ENCODE measurements around the gene LRRN1. TPM values are rescaled to one million over a fixed set of nuclear protein-coding genes. Genes with fewer than 3 reads are reported as not detected.
"Not testable (repeated sequence)": the region's sequence is repeated elsewhere in the genome, so short reads cannot be mapped to it uniquely, and the experiment has no call there.

Gene LRRN1
- total RNA-seq, 2 experiments from 2014 or later, result not detected

DNA sequence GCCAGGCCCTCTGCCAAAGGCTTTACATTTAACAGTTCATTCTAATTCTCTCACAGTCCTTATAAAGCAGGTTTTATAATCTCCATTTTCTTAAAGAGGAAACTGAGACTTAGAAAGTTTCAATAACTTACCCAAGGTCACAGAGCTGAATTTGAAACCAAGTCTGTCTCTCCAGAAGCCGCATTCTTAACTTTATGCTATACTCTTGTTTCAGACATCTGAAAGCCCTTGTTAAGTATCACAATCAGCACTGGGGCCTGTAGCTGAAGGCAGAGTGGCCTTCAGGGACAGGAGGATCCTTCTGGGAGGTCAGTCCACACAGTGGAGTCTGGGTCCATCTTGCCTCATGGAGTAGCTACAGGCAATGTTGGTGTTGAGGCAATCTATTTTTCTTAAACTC, 27.9 kb downstream of the LRRN1 start:
- POLR2A ChIA-PET, result no interaction called here

DNA sequence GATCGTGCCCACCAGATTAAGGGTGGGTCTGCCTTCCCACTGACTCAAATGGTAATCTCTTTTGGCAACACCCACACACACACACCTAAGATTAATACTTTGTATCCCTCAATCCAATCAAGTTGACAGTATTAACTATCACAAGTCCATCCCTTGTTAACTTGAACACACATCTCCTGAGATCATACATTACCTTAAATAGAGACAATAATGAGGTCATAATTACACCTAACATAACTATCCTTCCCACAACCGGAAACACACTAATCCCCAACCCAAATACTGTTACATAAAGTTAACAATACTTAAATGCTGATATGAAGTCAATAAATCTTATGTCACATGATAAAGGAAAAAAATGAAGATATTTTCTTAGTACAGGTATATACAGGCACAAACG, 29.2 kb downstream of the LRRN1 start:
- H3K9me3 ChIP-seq (ENCODE audit: low read length); intact Hi-C loops (cut with micrococcal nuclease; ENCODE audit: unreplicated experiment); CTCF ChIA-PET (ENCODE audit: unreplicated experiment); H3K4me3 ChIP-seq (ENCODE audit: low read depth, low read length, poor library complexity, severe bottlenecking); DNase-seq (ENCODE audit: low spot score); H3K27ac ChIP-seq (ENCODE audit: low read depth, low read length, poor library complexity, severe bottlenecking); H3K9me2 ChIP-seq (ENCODE audit: insufficient read depth, low read length); H3K4me2 ChIP-seq (ENCODE audit: low read length); H2AFZ ChIP-seq (ENCODE audit: low read length); POLR2A ChIA-PET; BruUV-seq (replicated peaks); H3K79me2 ChIP-seq (ENCODE audit: insufficient read depth, low read depth, low read length); H3K36me3 ChIP-seq (ENCODE audit: insufficient read depth, low read length); H3K4me1 ChIP-seq (ENCODE audit: insufficient read depth, low read length, poor library complexity, severe bottlenecking); H4K20me1 ChIP-seq (ENCODE audit: insufficient read depth, low read length): not testable (repeated sequence)

More for the DNA sequence above, 27.9 kb downstream of the LRRN1 start:
- no peak overlapping the region for H3K4me3 ChIP-seq (ENCODE audit: low read depth, low read length, poor library complexity, severe bottlenecking)
- H3K27ac ChIP-seq (ENCODE audit: low read depth, low read length, poor library complexity, severe bottlenecking), result no peak overlapping the region
- H4K20me1 ChIP-seq (ENCODE audit: insufficient read depth, low read length), result no peaks in the 10 kb centered on the region
- TF ChIP-seq, protein P1, sequence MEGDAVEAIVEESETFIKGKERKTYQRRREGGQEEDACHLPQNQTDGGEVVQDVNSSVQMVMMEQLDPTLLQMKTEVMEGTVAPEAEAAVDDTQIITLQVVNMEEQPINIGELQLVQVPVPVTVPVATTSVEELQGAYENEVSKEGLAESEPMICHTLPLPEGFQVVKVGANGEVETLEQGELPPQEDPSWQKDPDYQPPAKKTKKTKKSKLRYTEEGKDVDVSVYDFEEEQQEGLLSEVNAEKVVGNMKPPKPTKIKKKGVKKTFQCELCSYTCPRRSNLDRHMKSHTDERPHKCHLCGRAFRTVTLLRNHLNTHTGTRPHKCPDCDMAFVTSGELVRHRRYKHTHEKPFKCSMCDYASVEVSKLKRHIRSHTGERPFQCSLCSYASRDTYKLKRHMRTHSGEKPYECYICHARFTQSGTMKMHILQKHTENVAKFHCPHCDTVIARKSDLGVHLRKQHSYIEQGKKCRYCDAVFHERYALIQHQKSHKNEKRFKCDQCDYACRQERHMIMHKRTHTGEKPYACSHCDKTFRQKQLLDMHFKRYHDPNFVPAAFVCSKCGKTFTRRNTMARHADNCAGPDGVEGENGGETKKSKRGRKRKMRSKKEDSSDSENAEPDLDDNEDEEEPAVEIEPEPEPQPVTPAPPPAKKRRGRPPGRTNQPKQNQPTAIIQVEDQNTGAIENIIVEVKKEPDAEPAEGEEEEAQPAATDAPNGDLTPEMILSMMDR (conservative IDR thresholded peaks at IDR 0.05; ENCODE audit: low read length), result no peak
- TF ChIP-seq EZH2phosphoT487 (IDR thresholded peaks at IDR 0.05; ENCODE audit: borderline replicate concordance, low read depth, low read length), result no peak
- no peaks in the 10 kb centered on the region for H3K79me2 ChIP-seq (ENCODE audit: insufficient read depth, low read depth, low read length)
- intact Hi-C loops (cut with micrococcal nuclease; ENCODE audit: unreplicated experiment), result no loop called here
- H3K9me2 ChIP-seq (ENCODE audit: insufficient read depth, low read length), result no peaks in the 10 kb centered on the region
- H3K9me3 ChIP-seq (ENCODE audit: low read length), result no peaks in the 10 kb centered on the region
- H3K4me2 ChIP-seq (ENCODE audit: low read length), result no peak overlapping the region
- H3K4me1 ChIP-seq (ENCODE audit: insufficient read depth, low read length, poor library complexity, severe bottlenecking), result no peaks in the 10 kb centered on the region
- DNase-seq (ENCODE audit: low spot score), result no peak
- BruUV-seq (replicated peaks), result no TSS peak
- CTCF ChIA-PET (ENCODE audit: unreplicated experiment), result no interaction called here
- no peaks in the 10 kb centered on the region for H3K36me3 ChIP-seq (ENCODE audit: insufficient read depth, low read length)
- H2AFZ ChIP-seq (ENCODE audit: low read length), result no peak overlapping the region

DNA sequence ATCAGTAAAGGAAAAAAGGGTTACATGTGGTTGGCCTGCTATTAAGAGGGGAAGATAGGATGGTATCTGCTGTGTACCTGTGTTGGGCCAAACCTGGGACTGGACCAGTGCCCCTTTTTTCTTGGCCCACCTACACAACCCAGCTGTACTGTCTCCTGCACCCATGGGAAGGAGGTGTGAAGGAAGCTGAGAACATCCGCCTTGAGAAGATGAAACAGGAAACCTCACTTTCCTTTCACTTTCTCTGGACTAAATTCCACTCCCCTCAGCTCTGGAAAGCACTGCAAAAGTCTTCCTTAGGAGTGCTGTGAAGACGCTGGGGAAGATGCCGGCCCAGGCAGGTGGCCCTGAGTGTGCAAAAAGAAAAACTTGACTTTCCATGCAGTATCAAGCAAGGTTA, 37.6 kb downstream of the LRRN1 start:
- POLR2A ChIA-PET, result no interaction called here
- BruUV-seq (replicated peaks), result no TSS peak
- TF ChIP-seq, protein P1 (conservative IDR thresholded peaks at IDR 0.05; ENCODE audit: low read length), result no peak
- TF ChIP-seq EZH2phosphoT487 (IDR thresholded peaks at IDR 0.05; ENCODE audit: borderline replicate concordance, low read depth, low read length), result no peak

More for the DNA sequence above, 37.6 kb downstream of the LRRN1 start:
- Histone ChIP-seq H3K79me2 (ENCODE audit: insufficient read depth, low read depth, low read length) (no peaks in the 10 kb centered on the region), H3K4me1 (ENCODE audit: insufficient read depth, low read length, poor library complexity, severe bottlenecking) (no peaks in the 10 kb centered on the region), H4K20me1 (ENCODE audit: insufficient read depth, low read length) (no peaks in the 10 kb centered on the region), H3K4me3 (ENCODE audit: low read depth, low read length, poor library complexity, severe bottlenecking) (no peak overlapping the region), H2AFZ (ENCODE audit: low read length) (no peak overlapping the region), H3K4me2 (ENCODE audit: low read length) (no peak overlapping the region), H3K27ac (ENCODE audit: low read depth, low read length, poor library complexity, severe bottlenecking) (no peak overlapping the region), H3K36me3 (ENCODE audit: insufficient read depth, low read length) (no peaks in the 10 kb centered on the region), H3K9me3 (ENCODE audit: low read length) (no peaks in the 10 kb centered on the region), H3K9me2 (ENCODE audit: insufficient read depth, low read length) (no peaks in the 10 kb centered on the region)
- CTCF ChIA-PET (ENCODE audit: unreplicated experiment), result no interaction called here
- intact Hi-C loops (cut with micrococcal nuclease; ENCODE audit: unreplicated experiment), result no loop called here
- no peak for DNase-seq (ENCODE audit: low spot score)
